Astrocyte (in vitro differentiated cells and primary cell): ENCODE results near the gene ADCYAP1R1. TPM values are rescaled to one million over a fixed set of nuclear protein-coding genes. Genes with fewer than 3 reads are reported as not detected.

ENCODE experiments used
- DNase-seq: peaks from one replicate; pipeline ENCODE4 v3.0.0-alpha.2; 2010; ENCODE audit warnings: low read depth
- FAIRE-seq: peaks from 2 replicates; lab custom pipeline; 2011; peaks lifted over from hg19 to GRCh38; lab: Jason Lieb, UNC
- H2AFZ ChIP-seq: 2 replicates; pipeline ENCODE4 v1.6.0; 2012; ENCODE audit warnings: low read depth, low read length, inconsistent platforms
- H3K27ac ChIP-seq: 2 replicates; pipeline ENCODE4 v1.5.1; 2011; ENCODE audit warnings: low read depth, low read length, inconsistent platforms
- H3K27me3 ChIP-seq: 2 replicates; pipeline ENCODE4 v1.6.0; 2011; ENCODE audit warnings: low read length, inconsistent platforms; ENCODE audit not compliant: insufficient read depth
- H3K36me3 ChIP-seq: 2 replicates; pipeline ENCODE4 v1.5.1; 2011; ENCODE audit warnings: low read length, inconsistent platforms; ENCODE audit not compliant: insufficient read depth
- H3K4me1 ChIP-seq: 2 replicates; pipeline ENCODE4 v1.5.1; 2011; ENCODE audit warnings: low read length, inconsistent platforms; ENCODE audit not compliant: insufficient read depth
- H3K4me2 ChIP-seq: 2 replicates; pipeline ENCODE4 v1.6.0; 2012; ENCODE audit warnings: low read length, inconsistent platforms
- H3K4me3 ChIP-seq: 2 replicates; pipeline ENCODE4 v1.5.1; 2011; ENCODE audit warnings: low read depth, mild to moderate bottlenecking, low read length, inconsistent platforms; ENCODE audit not compliant: insufficient read depth
- H3K79me2 ChIP-seq: 2 replicates; pipeline ENCODE4 v1.6.0; 2012; ENCODE audit warnings: mild to moderate bottlenecking, low read length, inconsistent platforms; ENCODE audit not compliant: insufficient read depth
- H3K9ac ChIP-seq: 2 replicates; pipeline ENCODE4 v1.6.0; 2012; ENCODE audit warnings: mild to moderate bottlenecking, low read length, inconsistent platforms
- H3K9me3 ChIP-seq: 2 replicates; pipeline ENCODE4 v1.5.1; 2012; ENCODE audit warnings: low read depth, mild to moderate bottlenecking, low read length, inconsistent platforms; ENCODE audit not compliant: insufficient read depth
- H4K20me1 ChIP-seq: 2 replicates; pipeline ENCODE4 v1.6.0; 2012; ENCODE audit warnings: low read length, inconsistent platforms; ENCODE audit not compliant: insufficient read depth
- H3K27ac Mint-ChIP-seq: one replicate; pipeline ENCODE4 v1.8.0; 2021; ENCODE audit warnings: mild to moderate bottlenecking, mixed read lengths; ENCODE audit not compliant: unreplicated experiment
- H3K27me3 Mint-ChIP-seq: one replicate; pipeline ENCODE4 v1.8.0; 2021; ENCODE audit warnings: low read depth, mixed read lengths; ENCODE audit not compliant: unreplicated experiment
- H3K36me3 Mint-ChIP-seq: one replicate; pipeline ENCODE4 v1.8.0; 2021; ENCODE audit warnings: low read depth, mixed read lengths; ENCODE audit not compliant: unreplicated experiment
- H3K4me1 Mint-ChIP-seq: one replicate; pipeline ENCODE4 v1.8.0; 2021; ENCODE audit warnings: low read depth, mixed read lengths; ENCODE audit not compliant: unreplicated experiment
- H3K4me3 Mint-ChIP-seq: one replicate; pipeline ENCODE4 v1.8.0; 2021; ENCODE audit warnings: mild to moderate bottlenecking, moderate library complexity, mixed read lengths; ENCODE audit not compliant: unreplicated experiment
- H3K9me3 Mint-ChIP-seq: one replicate; pipeline ENCODE4 v1.8.0; 2021; ENCODE audit warnings: mild to moderate bottlenecking, mixed read lengths; ENCODE audit not compliant: unreplicated experiment
- EZH2 ChIP-seq: IDR thresholded peaks from 2 replicates; pipeline ENCODE4 v1.6.1; 2012; ENCODE audit warnings: mild to moderate bottlenecking, low read length, inconsistent platforms; ENCODE audit not compliant: insufficient read depth
- total RNA-seq: library from RNA; stranded (reverse); gene quantifications from 2 replicates; pipeline ENCODE4 v1.2.1, GENCODE V29; 2021
- TF ChIP-seq, protein P1 (sequence below): IDR thresholded peaks from 2 replicates; pipeline ENCODE4 v1.5.1; 2011; ENCODE audit warnings: low read depth, mild to moderate bottlenecking, inconsistent platforms, low read length, moderate library complexity; ENCODE audit not compliant: insufficient read depth

Gene ADCYAP1R1
- total RNA-seq, 1 donor from 2014 or later = 0.05 TPM

GRCh38 chr7:31079126-31079823, 27.2 kb downstream of the ADCYAP1R1 start:
- FAIRE-seq = no peak
- Mint-ChIP-seq H3K27ac (no peak overlapping the region), H3K27me3 (peaks cover 46% of the 10 kb centered on the region)

DNA sequence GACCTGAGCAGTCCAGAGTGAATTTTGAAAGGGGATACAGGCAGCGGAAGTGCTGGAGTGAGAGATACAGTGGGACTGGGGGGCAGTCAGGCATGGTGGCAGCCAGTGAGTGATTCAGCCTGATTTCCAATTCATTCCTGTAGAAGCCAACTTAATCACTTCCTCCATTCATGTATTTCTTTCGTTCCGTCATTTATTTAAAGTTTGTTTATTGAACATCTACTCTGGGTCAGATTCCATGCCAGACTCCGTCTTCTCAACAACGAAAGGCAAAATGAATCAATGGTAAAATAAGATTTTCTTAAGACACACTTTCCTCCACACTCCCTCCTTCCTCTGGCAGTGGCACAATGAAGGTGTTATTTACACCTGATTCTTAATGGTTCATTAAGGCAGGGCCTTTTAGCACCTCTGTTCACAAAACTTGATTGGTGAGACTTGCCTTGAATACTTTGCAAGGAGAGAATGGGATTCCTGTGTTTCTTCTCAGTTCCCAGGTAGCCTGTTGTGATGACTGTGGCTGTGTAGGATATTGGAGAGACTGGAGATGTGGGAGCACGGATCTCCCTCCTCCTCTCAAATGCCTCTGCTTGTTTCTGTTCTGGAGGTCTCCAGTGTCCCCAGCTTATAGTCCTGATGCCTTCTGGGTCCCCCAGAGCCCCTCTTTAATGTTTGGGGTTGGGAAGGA, 27.9 kb downstream of the ADCYAP1R1 start:
- no peaks in the 10 kb centered on the region for H3K4me1 Mint-ChIP-seq
- TF ChIP-seq, protein P1, sequence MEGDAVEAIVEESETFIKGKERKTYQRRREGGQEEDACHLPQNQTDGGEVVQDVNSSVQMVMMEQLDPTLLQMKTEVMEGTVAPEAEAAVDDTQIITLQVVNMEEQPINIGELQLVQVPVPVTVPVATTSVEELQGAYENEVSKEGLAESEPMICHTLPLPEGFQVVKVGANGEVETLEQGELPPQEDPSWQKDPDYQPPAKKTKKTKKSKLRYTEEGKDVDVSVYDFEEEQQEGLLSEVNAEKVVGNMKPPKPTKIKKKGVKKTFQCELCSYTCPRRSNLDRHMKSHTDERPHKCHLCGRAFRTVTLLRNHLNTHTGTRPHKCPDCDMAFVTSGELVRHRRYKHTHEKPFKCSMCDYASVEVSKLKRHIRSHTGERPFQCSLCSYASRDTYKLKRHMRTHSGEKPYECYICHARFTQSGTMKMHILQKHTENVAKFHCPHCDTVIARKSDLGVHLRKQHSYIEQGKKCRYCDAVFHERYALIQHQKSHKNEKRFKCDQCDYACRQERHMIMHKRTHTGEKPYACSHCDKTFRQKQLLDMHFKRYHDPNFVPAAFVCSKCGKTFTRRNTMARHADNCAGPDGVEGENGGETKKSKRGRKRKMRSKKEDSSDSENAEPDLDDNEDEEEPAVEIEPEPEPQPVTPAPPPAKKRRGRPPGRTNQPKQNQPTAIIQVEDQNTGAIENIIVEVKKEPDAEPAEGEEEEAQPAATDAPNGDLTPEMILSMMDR = no peak
- no peak for TF ChIP-seq EZH2
- no peaks in the 10 kb centered on the region for H3K9me3 ChIP-seq
- peaks cover 5% of the 10 kb centered on the region for H3K4me1 ChIP-seq
- H3K9ac ChIP-seq = no peak overlapping the region
- H3K36me3 ChIP-seq = no peaks in the 10 kb centered on the region
- no peak overlapping the region for H3K4me3 ChIP-seq
- DNase-seq (no peak), FAIRE-seq (no peak)
- no peak overlapping the region for H3K4me2 ChIP-seq
- H3K36me3 Mint-ChIP-seq = no peaks in the 10 kb centered on the region
- H4K20me1 ChIP-seq = no peaks in the 10 kb centered on the region
- H3K4me3 Mint-ChIP-seq = no peak overlapping the region
- peaks cover 46% of the 10 kb centered on the region for H3K27me3 Mint-ChIP-seq
- no peaks in the 10 kb centered on the region for H3K9me3 Mint-ChIP-seq
- H3K27me3 ChIP-seq = peaks cover 5% of the 10 kb centered on the region
- no peak overlapping the region for H3K27ac ChIP-seq
- H2AFZ ChIP-seq = no peak overlapping the region
- no peaks in the 10 kb centered on the region for H3K79me2 ChIP-seq
- no peak overlapping the region for H3K27ac Mint-ChIP-seq

More at GRCh38 chr7:31079126-31079823, 27.2 kb downstream of the ADCYAP1R1 start:
- peaks cover 5% of the 10 kb centered on the region for H3K27me3 ChIP-seq
- H3K79me2 ChIP-seq = no peaks in the 10 kb centered on the region
- H2AFZ ChIP-seq = no peak overlapping the region
- H4K20me1 ChIP-seq = no peaks in the 10 kb centered on the region
- no peaks in the 10 kb centered on the region for H3K4me1 Mint-ChIP-seq
- H3K36me3 Mint-ChIP-seq = no peaks in the 10 kb centered on the region
- no peaks in the 10 kb centered on the region for H3K9me3 ChIP-seq
- no peak overlapping the region for H3K4me2 ChIP-seq
- no peak overlapping the region for H3K27ac ChIP-seq
- H3K4me3 Mint-ChIP-seq = no peak overlapping the region
- peaks cover 5% of the 10 kb centered on the region for H3K4me1 ChIP-seq
- no peaks in the 10 kb centered on the region for H3K9me3 Mint-ChIP-seq
- no peak for TF ChIP-seq EZH2
- TF ChIP-seq, protein P1 = no peak
- H3K9ac ChIP-seq = no peak overlapping the region
- no peak overlapping the region for H3K4me3 ChIP-seq
- no peaks in the 10 kb centered on the region for H3K36me3 ChIP-seq
- DNase-seq = no peak

GRCh38 chr7:31080763-31081162, 28.7 kb downstream of the ADCYAP1R1 start:
- H3K27ac Mint-ChIP-seq = no peak overlapping the region
- no peak for DNase-seq

More at GRCh38 chr7:31080763-31081162, 28.7 kb downstream of the ADCYAP1R1 start:
- FAIRE-seq = no peak
- Histone ChIP-seq H3K79me2 (no peaks in the 10 kb centered on the region), H3K9ac (no peak overlapping the region), H2AFZ (no peak overlapping the region), H4K20me1 (no peaks in the 10 kb centered on the region), H3K36me3 (no peaks in the 10 kb centered on the region), H3K4me2 (no peak overlapping the region), H3K9me3 (no peaks in the 10 kb centered on the region), H3K27ac (no peak overlapping the region), H3K4me3 (no peak overlapping the region), H3K4me1 (peaks cover 5% of the 10 kb centered on the region), H3K27me3 (peaks cover 5% of the 10 kb centered on the region)
- Mint-ChIP-seq H3K9me3 (no peaks in the 10 kb centered on the region), H3K4me1 (no peaks in the 10 kb centered on the region), H3K4me3 (no peak overlapping the region), H3K27me3 (peaks cover 43% of the 10 kb centered on the region), H3K36me3 (no peaks in the 10 kb centered on the region)
- TF ChIP-seq, protein P1 = no peak
